ENCODE measurements around the gene APIP. TPM values are rescaled to one million over a fixed set of nuclear protein-coding genes. Genes with fewer than 3 reads are reported as not detected.

Gene APIP
- polyA plus RNA-seq, 1 donor (not counting 4 experiments of a cell fraction or from before 2014, with no cell fraction given): 10.9 TPM

- Histone ChIP-seq H4K20me1 (ENCODE audit: control insufficient read depth, extremely low read depth, insufficient read depth, low read length) (no peaks in the 10 kb centered on the region), H3K9ac (ENCODE audit: control insufficient read depth, extremely low read depth, insufficient read depth, low read length) (no peak overlapping the region), H3K9me3 (ENCODE audit: control insufficient read depth, low read depth, low read length) (no peaks in the 10 kb centered on the region), H3K9me1 (ENCODE audit: control insufficient read depth, extremely low read depth, insufficient read depth, low read length) (no peaks in the 10 kb centered on the region), H3K4me3 (ENCODE audit: control insufficient read depth in 2 of 3, extremely low read depth in 1 of 3, insufficient read depth in 2 of 3, low read depth in 1 of 3, low read length in 3 of 3) (no peak overlapping the region), H3K27ac (ENCODE audit: control insufficient read depth, insufficient read depth, low read length) (no peak overlapping the region), H3K27me3 (ENCODE audit: control insufficient read depth, extremely low read depth, insufficient read depth, low read length) (no peaks in the 10 kb centered on the region), H3K79me2 (ENCODE audit: control insufficient read depth, insufficient read depth, low read length) (no peaks in the 10 kb centered on the region), H2AFZ (ENCODE audit: control insufficient read depth, low read length) (no peak overlapping the region), H3K4me2 (ENCODE audit: control insufficient read depth, extremely low read depth, insufficient read depth, low read depth, low read length) (no peak overlapping the region), H3K4me1 (ENCODE audit: control insufficient read depth, extremely low read depth, insufficient read depth, low read length) (no peaks in the 10 kb centered on the region), H3K36me3 (ENCODE audit: control insufficient read depth in 2 of 2, extremely low read depth in 1 of 2, insufficient read depth in 2 of 2, low read length in 2 of 2) (no peaks in the 10 kb centered on the region)
- TF ChIP-seq EZH2 (IDR thresholded peaks at IDR 0.05; ENCODE audit: low read length) (no peak), CTCF (optimal IDR thresholded peaks at IDR 0.05 in 1 of 3, IDR thresholded peaks at IDR 0.05 in 1 of 3, conservative IDR thresholded peaks at IDR 0.05 in 1 of 3; ENCODE audit: extremely low read depth in 1 of 3, insufficient read depth in 2 of 3, low read length in 3 of 3) (no peak)
- no peak for DNase-seq (ENCODE audit: low read depth, low spot score)
- dilution Hi-C loops (cut with MboI; ENCODE audit: extremely low pct_ligation_motif_present, low sequenced_read_pairs): no loop called here
- no peak for FAIRE-seq
These were observed 58.7 kb downstream of the APIP start for GRCh38 chr11:34857463-34857862.

- TF ChIP-seq CTCF (optimal IDR thresholded peaks at IDR 0.05 in 1 of 3, IDR thresholded peaks at IDR 0.05 in 1 of 3, conservative IDR thresholded peaks at IDR 0.05 in 1 of 3; ENCODE audit: extremely low read depth in 1 of 3, insufficient read depth in 2 of 3, low read length in 3 of 3): no peak
- TF ChIP-seq EZH2 (IDR thresholded peaks at IDR 0.05; ENCODE audit: low read length): no peak
- no peaks in the 10 kb centered on the region for H3K9me3 ChIP-seq (ENCODE audit: control insufficient read depth, low read depth, low read length)
- DNase-seq (ENCODE audit: low read depth, low spot score): no peak
- no peaks in the 10 kb centered on the region for H3K9me1 ChIP-seq (ENCODE audit: control insufficient read depth, extremely low read depth, insufficient read depth, low read length)
- dilution Hi-C loops (cut with MboI; ENCODE audit: extremely low pct_ligation_motif_present, low sequenced_read_pairs): no loop called here
- no peaks in the 10 kb centered on the region for H3K4me1 ChIP-seq (ENCODE audit: control insufficient read depth, extremely low read depth, insufficient read depth, low read length)
- no peak overlapping the region for H2AFZ ChIP-seq (ENCODE audit: control insufficient read depth, low read length)
- H4K20me1 ChIP-seq (ENCODE audit: control insufficient read depth, extremely low read depth, insufficient read depth, low read length): no peaks in the 10 kb centered on the region
- H3K36me3 ChIP-seq (ENCODE audit: control insufficient read depth in 2 of 2, extremely low read depth in 1 of 2, insufficient read depth in 2 of 2, low read length in 2 of 2): no peaks in the 10 kb centered on the region
- no peaks in the 10 kb centered on the region for H3K27me3 ChIP-seq (ENCODE audit: control insufficient read depth, extremely low read depth, insufficient read depth, low read length)
- no peak overlapping the region for H3K9ac ChIP-seq (ENCODE audit: control insufficient read depth, extremely low read depth, insufficient read depth, low read length)
- no peak for FAIRE-seq
- no peak overlapping the region for H3K4me3 ChIP-seq (ENCODE audit: control insufficient read depth in 2 of 3, extremely low read depth in 1 of 3, insufficient read depth in 2 of 3, low read depth in 1 of 3, low read length in 3 of 3)
- no peaks in the 10 kb centered on the region for H3K79me2 ChIP-seq (ENCODE audit: control insufficient read depth, insufficient read depth, low read length)
- H3K4me2 ChIP-seq (ENCODE audit: control insufficient read depth, extremely low read depth, insufficient read depth, low read depth, low read length): no peak overlapping the region
- H3K27ac ChIP-seq (ENCODE audit: control insufficient read depth, insufficient read depth, low read length): no peak overlapping the region
These were observed 59.9 kb downstream of the APIP start for GRCh38 chr11:34856251-34856650.
